Measurements from ENCODE around the gene LVRN.

- TF ChIP-seq CTCF (IDR thresholded peaks at IDR 0.05) (no peak), POLR2A (IDR thresholded peaks at IDR 0.05) (no peak)
Measured at GRCh38 chr5:115936031-115936430, 26.2 kb upstream of the LVRN start.
